Frontal cortex (tissue), 4 donors: ENCODE results near the gene MAGI3. TPM values are rescaled to one million over a fixed set of nuclear protein-coding genes. Genes with fewer than 3 reads are reported as not detected.

Source experiments
- DNase-seq, 2 donors: peaks; one replicate each; pipeline ENCODE4 v3.0.0; 2012; ENCODE audit warnings: low spot score in 2 of 2
- FAIRE-seq: peaks from 2 replicates; lab custom pipeline; 2012; peaks lifted over from hg19 to GRCh38; lab: Jason Lieb, UNC
- total RNA-seq: library from RNA; depleted of rRNA; stranded (reverse); fragments of >200 nt; gene quantifications from one replicate; pipeline ENCODE4 v1.2.3, GENCODE V29; 2014
- donor health status: control.
- donor health status: control.
- donor health status: control.

Gene MAGI3
- total RNA-seq, 1 donor from 2014 or later = 31.8 TPM

- FAIRE-seq = no peak
- no peak for DNase-seq
These were observed 227.3 kb downstream of the MAGI3 start for GRCh38 chr1:113617438-113618141.

GRCh38 chr1:113628997-113629396 lies 238.7 kb downstream of the MAGI3 start:
- FAIRE-seq (no peak), DNase-seq (no peak)

DNA sequence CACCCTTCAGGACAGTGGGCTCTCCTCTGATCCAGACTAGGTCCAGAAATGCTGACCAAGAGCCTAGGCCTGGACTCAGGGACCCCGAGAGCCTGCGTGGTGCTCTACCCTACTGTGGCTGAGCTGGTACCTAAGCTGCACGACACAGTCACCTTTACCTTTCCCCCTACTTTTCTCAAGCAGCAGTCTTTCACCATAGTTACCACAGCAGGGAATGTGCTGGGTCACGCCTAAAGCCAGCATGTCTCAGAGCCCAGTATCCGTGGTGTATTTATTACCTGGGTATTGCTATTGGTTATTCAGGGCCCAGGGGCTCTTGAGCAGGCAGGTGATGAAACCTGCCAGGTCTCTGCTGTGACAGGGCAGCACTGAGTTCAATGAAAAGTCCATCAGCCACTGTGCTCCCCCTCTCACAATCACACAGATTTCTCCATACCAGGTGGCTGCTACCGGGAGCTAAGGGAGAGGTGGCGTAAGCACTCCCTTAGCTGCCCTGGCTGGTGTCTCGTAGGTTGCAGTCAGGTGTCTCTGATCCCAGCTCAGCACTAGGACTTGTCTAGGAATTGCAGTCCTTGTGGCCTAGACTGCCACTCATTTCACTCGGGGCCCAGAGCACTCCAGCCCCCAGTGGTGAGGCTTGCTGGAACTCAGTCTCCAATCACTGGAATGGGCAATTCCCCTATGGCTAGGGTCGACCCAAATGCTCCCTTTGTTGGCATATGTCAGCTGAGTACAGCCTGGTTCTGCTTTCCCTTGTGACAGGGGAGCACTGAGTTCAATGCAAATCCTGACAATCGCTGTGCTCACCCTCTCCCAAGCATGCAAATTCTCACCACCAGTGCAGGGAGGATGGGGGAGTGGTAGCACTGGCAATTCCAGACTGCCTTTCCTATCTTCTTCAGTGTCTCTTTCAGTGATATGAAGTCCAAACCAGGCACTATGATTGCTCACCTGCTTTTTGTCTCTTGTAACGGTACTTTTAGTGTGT lies 240.3 kb downstream of the MAGI3 start:
- FAIRE-seq = no peak
- DNase-seq = no peak

- FAIRE-seq (no peak), DNase-seq (no peak)
These were observed 251.1 kb downstream of the MAGI3 start for GRCh38 chr1:113641396-113641795.

DNA sequence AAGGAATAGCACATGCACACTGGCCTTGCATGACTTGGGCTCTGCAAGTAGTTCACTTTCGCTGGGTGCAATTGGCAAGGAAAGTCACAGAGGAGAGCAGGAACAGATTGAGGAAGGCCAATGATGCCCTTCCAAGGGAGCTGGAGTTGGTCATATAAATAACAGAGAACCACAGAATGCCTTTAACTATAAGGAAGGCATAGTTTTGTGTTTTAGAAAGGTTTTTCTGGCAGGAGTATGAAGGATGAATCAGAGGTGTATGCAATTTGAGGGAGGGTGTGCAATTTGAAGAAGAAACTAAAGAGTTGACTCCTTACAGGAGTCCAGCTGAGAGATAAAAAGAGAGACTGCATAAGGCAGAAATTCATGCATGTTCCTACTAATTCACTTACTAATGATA lies 256.8 kb downstream of the MAGI3 start:
- no peak for FAIRE-seq
- no peak for DNase-seq

- DNase-seq = no peak
- no peak for FAIRE-seq
These were observed 258.2 kb downstream of the MAGI3 start for GRCh38 chr1:113648478-113648877.

DNA sequence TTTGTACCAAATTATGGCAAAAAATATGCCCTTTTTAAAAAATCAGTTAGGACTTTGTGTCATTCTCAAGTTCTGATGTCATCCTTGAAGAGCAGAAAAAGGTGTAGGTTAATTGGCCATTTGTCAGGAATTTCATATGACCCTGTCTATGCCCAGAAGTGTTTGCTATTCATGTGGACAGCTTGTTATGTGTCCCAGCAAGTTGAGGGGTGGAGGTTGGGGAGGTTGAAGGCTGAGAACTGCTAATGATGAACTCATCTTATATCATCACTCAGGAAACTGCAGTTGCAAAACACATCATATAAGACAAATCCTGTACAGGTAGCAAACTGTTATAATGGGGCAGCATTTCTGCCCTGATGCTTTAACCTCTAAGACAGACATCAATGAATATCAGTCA lies 262.5 kb downstream of the MAGI3 start:
- DNase-seq (no peak), FAIRE-seq (no peak)

DNA sequence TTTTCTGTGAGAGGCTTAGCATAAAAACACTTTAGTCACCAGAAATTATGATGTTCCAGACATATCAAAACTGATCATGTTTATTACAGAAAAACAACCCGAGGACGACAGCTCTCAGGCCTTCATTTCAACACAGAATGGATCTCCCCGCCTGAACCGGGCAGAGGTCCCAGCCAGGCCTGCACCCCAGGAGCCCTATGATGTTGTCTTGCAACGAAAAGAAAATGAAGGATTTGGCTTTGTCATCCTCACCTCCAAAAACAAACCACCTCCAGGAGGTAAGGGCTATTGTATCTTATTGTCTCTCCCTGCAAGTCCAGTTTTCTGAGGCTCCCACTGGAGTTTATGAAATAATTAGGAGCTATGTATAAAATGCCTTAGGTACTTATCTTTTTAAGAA lies 263.4 kb downstream of the MAGI3 start:
- no peak for DNase-seq
- FAIRE-seq = no peak

- no peak for FAIRE-seq
- DNase-seq = no peak
These were observed 264.6 kb downstream of the MAGI3 start for GRCh38 chr1:113654883-113655282.

DNA sequence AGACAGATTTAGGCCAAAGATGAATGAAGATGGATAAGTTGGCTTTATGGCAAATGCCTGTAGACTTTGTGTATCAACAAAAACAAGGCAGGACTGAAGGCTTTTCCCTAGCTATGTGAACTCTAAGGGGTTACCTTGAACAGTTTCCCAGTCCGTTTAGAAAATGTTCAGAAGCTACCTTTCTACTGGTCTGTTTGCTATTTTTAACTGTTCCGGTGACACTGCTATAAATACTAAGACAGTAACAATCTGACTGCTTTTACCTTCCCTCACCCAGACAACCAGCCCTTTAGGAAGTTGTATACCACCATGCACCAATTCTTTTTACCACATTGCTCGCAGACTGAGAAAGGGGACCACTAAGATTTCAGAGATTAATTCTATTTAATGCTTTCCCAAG lies 266.8 kb downstream of the MAGI3 start:
- no peak for DNase-seq
- FAIRE-seq = no peak

DNA sequence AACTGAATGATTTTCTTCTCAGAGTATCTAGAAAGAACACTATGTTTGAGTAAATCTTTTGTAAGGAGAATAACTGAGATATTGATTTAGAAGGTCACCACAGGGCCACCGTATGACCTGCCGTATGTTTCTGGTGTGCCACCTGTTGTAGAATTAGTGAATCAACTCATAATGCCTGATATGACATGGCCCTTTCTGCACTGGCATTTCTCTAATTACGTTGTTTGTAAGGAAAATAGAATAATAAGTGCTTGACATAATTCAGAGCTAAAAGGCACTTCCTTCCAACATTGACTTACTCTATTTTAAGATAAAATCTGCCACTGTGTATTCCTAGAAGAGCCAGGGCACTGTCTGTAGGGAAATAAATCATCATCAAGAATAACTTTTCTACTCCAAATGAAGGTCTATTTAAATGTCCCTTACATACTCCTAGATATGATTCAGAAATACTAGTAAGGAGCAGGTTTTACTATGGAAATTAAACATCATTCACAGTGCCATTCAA lies 267.3 kb downstream of the MAGI3 start:
- no peak for FAIRE-seq

DNA sequence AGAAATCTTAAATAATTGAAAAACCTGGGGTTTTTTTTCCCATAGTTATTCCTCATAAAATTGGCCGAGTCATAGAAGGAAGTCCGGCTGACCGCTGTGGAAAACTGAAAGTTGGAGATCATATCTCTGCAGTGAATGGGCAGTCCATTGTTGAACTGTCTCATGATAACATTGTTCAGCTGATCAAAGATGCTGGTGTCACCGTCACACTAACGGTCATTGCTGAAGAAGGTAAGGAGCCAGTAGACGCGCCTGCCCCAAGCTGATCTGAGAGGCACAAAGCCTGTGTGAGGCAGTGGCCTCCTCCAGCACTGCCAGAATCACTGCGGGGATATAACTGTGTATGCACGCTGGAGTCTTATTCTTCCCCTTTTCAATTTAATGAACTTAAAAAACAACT lies 268.7 kb downstream of the MAGI3 start:
- no peak for FAIRE-seq

More for the DNA sequence above, 267.3 kb downstream of the MAGI3 start:
- no peak for DNase-seq

DNA sequence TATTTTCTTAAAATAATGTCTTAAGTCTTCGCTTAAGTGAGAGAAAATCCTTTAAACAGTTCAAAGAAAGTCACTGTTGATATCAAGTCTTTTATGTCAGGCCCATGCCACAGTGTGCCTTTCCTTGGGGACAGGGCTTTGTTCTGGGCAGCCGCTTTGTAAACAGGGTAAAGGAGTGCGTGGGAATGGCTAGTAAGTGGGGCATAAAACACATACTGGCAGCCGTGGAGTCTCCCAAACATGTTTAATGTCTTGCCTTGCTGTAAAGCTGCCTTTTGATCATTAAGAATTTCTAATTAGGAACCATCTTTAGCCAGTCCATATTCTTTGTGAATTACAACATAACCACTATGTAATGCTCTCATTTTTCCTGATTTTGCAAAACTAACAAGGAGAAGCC lies 269.2 kb downstream of the MAGI3 start:
- FAIRE-seq (no peak), DNase-seq (no peak)

More for the DNA sequence above, 268.7 kb downstream of the MAGI3 start:
- no peak for DNase-seq

DNA sequence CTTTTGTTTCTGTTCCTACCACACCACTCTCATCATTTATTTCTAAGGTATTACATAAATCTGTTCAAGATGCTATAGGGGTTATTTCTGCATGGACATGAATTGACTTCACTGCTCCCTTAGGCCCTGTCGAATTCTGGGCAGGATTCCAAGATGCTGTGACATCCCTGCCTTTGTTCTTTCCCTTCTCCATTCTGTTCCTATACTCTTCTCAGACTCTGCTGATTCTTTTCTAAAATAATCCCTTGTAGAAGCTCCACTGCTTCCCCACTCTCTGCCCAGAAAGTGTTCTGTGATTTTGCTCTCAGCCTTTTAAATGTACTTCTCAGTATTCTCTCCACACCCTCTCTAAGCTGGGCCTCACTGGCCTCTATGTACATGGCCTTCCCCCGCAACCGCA lies 269.8 kb downstream of the MAGI3 start:
- FAIRE-seq (no peak), DNase-seq (no peak)

DNA sequence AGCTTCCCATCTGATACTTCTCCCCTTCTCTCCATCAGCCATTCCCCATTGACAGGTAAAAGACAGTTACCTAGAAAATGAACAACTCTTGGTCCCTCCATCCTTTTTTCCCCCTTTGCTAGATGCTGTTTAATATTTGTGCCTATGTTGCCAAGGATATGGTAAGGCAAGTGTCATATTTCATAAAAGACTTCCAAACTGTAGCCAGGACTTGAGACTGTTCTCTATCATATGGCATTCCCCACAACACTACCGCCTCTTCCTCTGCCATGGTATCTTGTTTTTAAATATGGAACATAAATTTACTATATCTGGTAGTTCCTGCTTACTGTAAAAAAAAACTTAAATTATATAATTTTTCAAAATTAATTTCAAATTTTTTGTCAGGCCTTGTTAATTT lies 271.8 kb downstream of the MAGI3 start:
- DNase-seq (no peak), FAIRE-seq (no peak)

GRCh38 chr1:113663165-113663951 lies 273.0 kb downstream of the MAGI3 start:
- FAIRE-seq (no peak), DNase-seq (no peak)

DNA sequence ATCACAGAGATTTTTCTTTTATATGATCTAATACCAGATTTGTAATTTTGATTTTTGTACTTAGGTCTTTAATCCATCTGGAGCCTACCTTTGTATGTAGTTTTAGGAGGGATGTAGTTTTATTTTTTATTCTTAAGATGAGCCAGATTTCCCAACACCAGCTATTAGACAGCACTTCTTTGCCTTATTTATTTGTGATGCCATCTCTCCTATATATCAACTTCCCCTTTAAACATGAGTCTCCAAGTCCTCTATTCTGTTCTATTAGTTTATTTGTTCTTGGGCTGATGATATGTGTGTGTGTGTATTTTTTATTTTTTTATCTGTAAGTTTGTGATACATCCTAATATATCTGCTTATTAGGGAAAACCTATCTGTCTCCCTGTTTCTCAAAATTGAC lies 274.8 kb downstream of the MAGI3 start:
- no peak for FAIRE-seq

GRCh38 chr1:113666126-113666525 lies 275.8 kb downstream of the MAGI3 start:
- DNase-seq (no peak), FAIRE-seq (no peak)

More for the DNA sequence above, 274.8 kb downstream of the MAGI3 start:
- DNase-seq = no peak

GRCh38 chr1:113669988-113670387 lies 279.7 kb downstream of the MAGI3 start:
- FAIRE-seq (no peak), DNase-seq (no peak)

- DNase-seq (no peak), FAIRE-seq (no peak)
These were observed 280.3 kb downstream of the MAGI3 start for GRCh38 chr1:113670650-113671049.
